ENCODE results near the gene IFNL4. TPM values are rescaled to one million over a fixed set of nuclear protein-coding genes. Genes with fewer than 3 reads are reported as not detected.
"Not testable (repeated sequence)": the region's sequence is repeated elsewhere in the genome, so short reads cannot be mapped to it uniquely, and the experiment has no call there.

Gene IFNL4
- total RNA-seq, 8 experiments from 2014 or later = 0.14 to 0.19 (median 0.17) TPM; not detected in 5

DNA sequence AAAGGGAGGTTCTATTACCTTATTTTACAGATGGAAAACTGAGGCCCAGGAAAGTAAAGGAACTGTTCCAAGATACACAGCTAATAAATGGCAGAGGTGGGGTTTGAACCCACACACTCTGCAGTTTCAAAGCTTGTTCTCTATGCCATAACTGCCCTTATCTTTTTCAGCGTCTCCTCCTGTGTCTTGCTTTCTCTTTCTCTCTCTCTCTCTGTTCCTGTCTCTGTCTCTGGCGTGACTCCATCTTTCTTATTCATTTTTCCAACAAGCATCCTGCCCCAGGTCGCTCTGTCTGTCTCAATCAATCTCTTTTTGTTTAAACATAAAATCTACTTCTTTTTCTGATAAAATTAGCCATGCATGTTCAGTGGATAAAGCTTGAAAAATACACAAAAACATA lies 3.2 kb upstream of the IFNL4 start:
- no peak for ATAC-seq (replicated peaks in 6 of 8)
- 17 to 79% (median 42%) methylated on average over 2 to 3 of the region's 3 CpGs for WGBS, 10 experiments
- no peak overlapping the region for H3K27ac ChIP-seq
- in situ Hi-C loops (cut with MboI; ENCODE audit: low pct_unique_long_range_greater_than_20kb in 2 of 9, low sequenced_read_pairs in 9 of 9, unreplicated experiment in 9 of 9) = no loop called here
- H3K4me1 ChIP-seq (replicated peaks in 1 of 2) = no peaks in the 10 kb centered on the region
- H3K4me3 ChIP-seq = no peak overlapping the region

GRCh38 chr19:39251081-39251480 lies 2.4 kb upstream of the IFNL4 start:
- H3K27ac ChIP-seq = no peak overlapping the region
- no peak overlapping the region for H3K4me3 ChIP-seq
- in situ Hi-C loops (cut with MboI; ENCODE audit: low pct_unique_long_range_greater_than_20kb in 2 of 9, low sequenced_read_pairs in 9 of 9, unreplicated experiment in 9 of 9) = no loop called here
- WGBS, 10 experiments = 25 to 83% (median 63%) methylated on average over 1 to 4 of the region's 5 CpGs; no CpG with 5 or more reads in 2 of the 10 experiments
- no peaks in the 10 kb centered on the region for H3K4me1 ChIP-seq (replicated peaks in 1 of 2)
- ATAC-seq (replicated peaks in 6 of 8) = no peak

- Histone ChIP-seq H3K4me1 (replicated peaks in 1 of 2) (no peaks in the 10 kb centered on the region), H3K27ac (no peak overlapping the region), H3K4me3 (peak overlapping the region in 1 of 5 donors; percentile 6)
- in situ Hi-C loops (cut with MboI; ENCODE audit: low pct_unique_long_range_greater_than_20kb in 2 of 9, low sequenced_read_pairs in 9 of 9, unreplicated experiment in 9 of 9) = no loop called here
- peak; percentile 60 to 90 (median 84) for ATAC-seq (replicated peaks in 6 of 8)
- WGBS, 10 experiments = 2 to 30% (median 9%) methylated on average over 4 to 12 of the region's 92 CpGs; no CpG with 5 or more reads in 7 of the 10 experiments
These were observed 673 bp downstream of the IFNL4 start for GRCh38 chr19:39247701-39248664.

GRCh38 chr19:39246951-39247669 lies 1.5 kb downstream of the IFNL4 start:
- ATAC-seq (replicated peaks in 6 of 8) = peak; percentile 19 to 83 (median 72)
- H3K4me1 ChIP-seq (replicated peaks in 1 of 2) = no peaks in the 10 kb centered on the region
- 20% methylated on average over 1 of the region's 42 CpGs; no CpG with 5 or more reads in 9 of the 10 experiments for WGBS, 10 experiments
- H3K4me3 ChIP-seq = peak overlapping the region in 2 of 5 donors; percentile 6 to 16
- no peak overlapping the region for H3K27ac ChIP-seq
- in situ Hi-C loops (cut with MboI; ENCODE audit: low pct_unique_long_range_greater_than_20kb in 2 of 9, low sequenced_read_pairs in 9 of 9, unreplicated experiment in 9 of 9) = no loop called here

GRCh38 chr19:39245166-39245565 lies 3.5 kb downstream of the IFNL4 start:
- H3K4me3 ChIP-seq; H3K27ac ChIP-seq; H3K4me1 ChIP-seq (replicated peaks in 1 of 2); in situ Hi-C loops (cut with MboI; ENCODE audit: low pct_unique_long_range_greater_than_20kb in 2 of 9, low sequenced_read_pairs in 9 of 9, unreplicated experiment in 9 of 9): not testable (repeated sequence)
- no CpG with 5 or more reads among the region's 1 CpG for WGBS, 10 experiments
- ATAC-seq (replicated peaks in 6 of 8) = peak in 2 of 8 experiments; percentile 12 to 56

DNA sequence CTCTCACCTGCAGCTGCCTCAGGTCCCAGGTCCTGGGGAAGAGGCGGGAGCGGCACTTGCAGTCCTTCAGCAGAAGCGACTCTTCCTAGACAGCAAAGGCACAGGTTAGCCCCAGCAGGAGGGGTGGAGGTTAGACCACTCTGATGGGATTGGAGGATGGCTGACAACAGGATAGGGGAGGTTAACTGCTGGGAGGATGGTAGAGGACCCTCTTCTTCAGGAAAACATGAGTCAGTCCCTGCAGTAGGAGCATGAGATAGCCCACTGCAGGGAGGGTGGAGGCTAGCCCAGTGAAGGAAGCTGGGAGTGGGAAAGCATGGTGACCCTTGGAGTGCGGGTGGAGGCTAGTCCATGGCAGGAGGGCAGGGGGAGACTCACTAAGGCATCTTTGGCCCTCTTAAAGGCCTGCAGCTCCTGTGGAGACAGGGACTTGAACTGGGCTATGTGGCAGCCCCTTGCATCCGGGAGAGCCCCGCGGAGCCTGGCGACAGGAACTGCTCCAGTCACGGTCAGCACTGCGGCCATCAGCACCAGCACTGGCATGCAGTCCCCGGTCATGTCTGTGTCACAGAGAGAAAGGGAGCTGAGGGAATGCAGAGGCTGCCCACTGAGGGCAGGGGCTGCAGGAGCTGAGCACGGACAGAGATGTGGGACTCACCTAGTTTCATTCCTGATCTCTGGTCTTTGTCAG lies 4.1 kb downstream of the IFNL4 start, which contains the start of gene IFNL3:
Gene IFNL3 (minus strand): TSS at position 597 of the 691 bp plus-strand sequence. CDS start 39 bp downstream, at position 558.
- H3K27ac ChIP-seq; ATAC-seq (replicated peaks in 6 of 8); H3K4me3 ChIP-seq; in situ Hi-C loops (cut with MboI; ENCODE audit: low pct_unique_long_range_greater_than_20kb in 2 of 9, low sequenced_read_pairs in 9 of 9, unreplicated experiment in 9 of 9); H3K4me1 ChIP-seq (replicated peaks in 1 of 2): not testable (repeated sequence)
- WGBS, 10 experiments = no CpG with 5 or more reads among the region's 12 CpGs

DNA sequence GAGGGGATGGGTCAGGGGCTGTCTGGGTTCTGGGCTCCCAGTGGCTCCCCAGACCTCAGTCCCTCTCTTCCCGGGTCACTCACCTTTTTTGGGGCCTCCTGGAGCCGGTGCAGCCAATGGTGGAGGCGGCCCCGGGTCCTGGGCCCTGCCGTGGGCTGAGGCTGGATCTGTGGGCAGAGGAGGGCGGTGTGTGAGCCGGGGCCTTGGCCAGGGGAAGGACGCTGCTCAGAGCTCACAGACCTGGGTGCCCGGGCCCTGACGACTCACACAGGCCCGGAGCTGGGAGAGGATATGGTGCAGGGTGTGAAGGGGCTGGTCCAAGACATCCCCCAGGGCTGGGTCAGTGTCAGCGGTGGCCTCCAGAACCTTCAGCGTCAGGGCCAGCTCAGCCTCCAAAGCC lies 4.9 kb downstream of the IFNL4 start:
- ATAC-seq (replicated peaks in 6 of 8); H3K27ac ChIP-seq; in situ Hi-C loops (cut with MboI; ENCODE audit: low pct_unique_long_range_greater_than_20kb in 2 of 9, low sequenced_read_pairs in 9 of 9, unreplicated experiment in 9 of 9); H3K4me1 ChIP-seq (replicated peaks in 1 of 2); H3K4me3 ChIP-seq: not testable (repeated sequence)
- no CpG with 5 or more reads among the region's 13 CpGs for WGBS, 10 experiments

GRCh38 chr19:39240421-39240820 lies 8.2 kb downstream of the IFNL4 start:
- 40 to 92% (median 73%) methylated on average over 1 to 7 of the region's 7 CpGs; no CpG with 5 or more reads in 2 of the 10 experiments for WGBS, 10 experiments
- in situ Hi-C loops (cut with MboI; ENCODE audit: low pct_unique_long_range_greater_than_20kb in 2 of 9, low sequenced_read_pairs in 9 of 9, unreplicated experiment in 9 of 9) = no loop called here
- H3K27ac ChIP-seq = no peak overlapping the region
- H3K4me1 ChIP-seq (replicated peaks in 1 of 2) = no peaks in the 10 kb centered on the region
- H3K4me3 ChIP-seq = no peak overlapping the region
- no peak for ATAC-seq (replicated peaks in 6 of 8)

DNA sequence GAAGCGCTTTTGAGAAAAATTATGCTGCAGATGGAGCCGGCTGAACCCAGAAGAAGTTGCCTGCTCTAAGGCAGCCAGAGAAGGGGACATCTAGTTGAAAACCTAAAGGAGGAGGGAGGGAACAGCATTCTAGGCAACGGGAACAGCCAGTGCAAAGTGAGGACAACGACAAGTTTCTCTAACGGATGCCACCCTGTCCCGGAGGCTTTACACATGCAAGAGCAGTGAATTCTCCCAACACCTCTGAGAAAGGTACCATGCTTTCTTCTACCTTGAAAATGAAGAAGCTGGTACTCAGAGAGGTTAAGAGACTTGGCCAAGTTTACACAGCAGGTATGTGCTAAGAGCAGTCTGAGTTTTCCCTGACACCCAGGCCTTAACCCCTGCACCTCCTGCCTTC lies 9.7 kb downstream of the IFNL4 start:
- 64 to 100% (median 72%) methylated on average over 1 to 5 of the region's 6 CpGs; no CpG with 5 or more reads in 3 of the 10 experiments for WGBS, 10 experiments
- Histone ChIP-seq H3K27ac (no peak overlapping the region), H3K4me3 (no peak overlapping the region), H3K4me1 (replicated peaks in 1 of 2) (no peaks in the 10 kb centered on the region)
- no peak for ATAC-seq (replicated peaks in 6 of 8)
- in situ Hi-C loops (cut with MboI; ENCODE audit: low pct_unique_long_range_greater_than_20kb in 2 of 9, low sequenced_read_pairs in 9 of 9, unreplicated experiment in 9 of 9) = no loop called here

DNA sequence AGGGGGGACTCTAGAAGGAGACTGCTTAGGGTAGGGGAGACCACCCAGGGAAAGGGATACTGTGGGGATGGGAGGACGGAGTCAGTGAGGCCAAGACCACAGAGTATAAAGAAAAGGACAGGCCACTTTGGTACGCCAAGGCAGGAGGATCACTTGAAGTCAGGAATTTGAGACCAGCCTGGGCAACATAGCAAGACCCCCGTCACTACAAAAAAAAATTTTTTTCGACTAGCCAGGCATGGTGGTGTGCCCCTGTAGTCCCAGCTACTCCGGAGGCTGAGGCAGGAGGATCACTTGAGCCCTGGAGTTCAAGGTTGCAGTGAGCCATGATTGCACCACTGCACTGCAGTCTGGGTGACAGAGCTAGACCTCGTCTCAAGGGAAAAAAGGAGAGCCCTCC lies 10.4 kb downstream of the IFNL4 start:
- ATAC-seq (replicated peaks in 6 of 8) = no peak
- Histone ChIP-seq H3K4me1 (replicated peaks in 1 of 2) (no peaks in the 10 kb centered on the region), H3K27ac (no peak overlapping the region), H3K4me3 (no peak overlapping the region)
- in situ Hi-C loops (cut with MboI; ENCODE audit: low pct_unique_long_range_greater_than_20kb in 2 of 9, low sequenced_read_pairs in 9 of 9, unreplicated experiment in 9 of 9) = no loop called here
- 39 to 62% (median 49%) methylated on average over 3 to 5 of the region's 6 CpGs; no CpG with 5 or more reads in 7 of the 10 experiments for WGBS, 10 experiments

GRCh38 chr19:39237200-39238184 lies 11.2 kb downstream of the IFNL4 start:
- no peak overlapping the region for H3K4me3 ChIP-seq
- ATAC-seq (replicated peaks in 6 of 8) = peak in 6 of 8 experiments; percentile 36 to 71 (median 56)
- no peaks in the 10 kb centered on the region for H3K4me1 ChIP-seq (replicated peaks in 1 of 2)
- WGBS, 10 experiments = 39 to 100% (median 64%) methylated on average over 1 to 6 of the region's 22 CpGs; no CpG with 5 or more reads in 4 of the 10 experiments
- H3K27ac ChIP-seq = no peak overlapping the region
- in situ Hi-C loops (cut with MboI; ENCODE audit: low pct_unique_long_range_greater_than_20kb in 2 of 9, low sequenced_read_pairs in 9 of 9, unreplicated experiment in 9 of 9) = no loop called here

GRCh38 chr19:39236527-39236926 lies 12.1 kb downstream of the IFNL4 start:
- no peak for ATAC-seq (replicated peaks in 6 of 8)

More at GRCh38 chr19:39236527-39236926, 12.1 kb downstream of the IFNL4 start:
- in situ Hi-C loops (cut with MboI; ENCODE audit: low pct_unique_long_range_greater_than_20kb in 2 of 9, low sequenced_read_pairs in 9 of 9, unreplicated experiment in 9 of 9) = no loop called here
- Histone ChIP-seq H3K4me3 (no peak overlapping the region), H3K27ac (no peak overlapping the region), H3K4me1 (replicated peaks in 1 of 2) (no peaks in the 10 kb centered on the region)
- WGBS, 10 experiments = 8 to 66% methylated on average over 3 of the region's 12 CpGs; no CpG with 5 or more reads in 8 of the 10 experiments
